ENCODE results near the gene NR1I2. TPM values are rescaled to one million over a fixed set of nuclear protein-coding genes. Genes with fewer than 3 reads are reported as not detected.

NR1I2 gene
- total RNA-seq, 1 donor from 2014 or later = 0.23 TPM

DNA sequence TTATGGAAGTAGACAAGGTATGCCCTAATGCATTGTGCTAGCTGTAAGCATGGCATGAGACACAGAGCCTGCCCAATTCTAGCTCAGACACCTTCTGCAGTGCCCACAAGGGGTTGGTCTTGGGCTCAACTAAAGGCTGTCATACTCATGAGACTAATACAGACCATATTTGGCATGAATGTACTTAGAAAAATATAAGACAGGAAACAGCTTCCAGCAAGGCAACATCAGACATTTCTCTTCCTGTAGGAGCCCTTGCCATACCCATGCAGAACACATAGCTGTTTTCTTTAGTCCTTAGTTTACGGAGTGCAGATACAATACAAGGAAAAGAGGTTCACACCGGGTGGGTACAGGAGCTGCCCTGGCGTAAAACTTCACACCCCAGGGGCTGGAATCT is 30.5 kb upstream of the NR1I2 start:
- Mint-ChIP-seq H3K27me3 (ENCODE audit: unreplicated experiment) (no peaks in the 10 kb centered on the region), H3K27ac (ENCODE audit: unreplicated experiment) (no peak overlapping the region), H3K36me3 (ENCODE audit: low read depth, unreplicated experiment) (no peaks in the 10 kb centered on the region), H3K4me1 (ENCODE audit: unreplicated experiment) (peaks cover 5% of the 10 kb centered on the region), H3K9me3 (ENCODE audit: unreplicated experiment) (no peaks in the 10 kb centered on the region), H3K4me3 (ENCODE audit: unreplicated experiment) (no peak overlapping the region)
- no peak for DNase-seq (ENCODE audit: low spot score)
- TF ChIP-seq, protein P1, sequence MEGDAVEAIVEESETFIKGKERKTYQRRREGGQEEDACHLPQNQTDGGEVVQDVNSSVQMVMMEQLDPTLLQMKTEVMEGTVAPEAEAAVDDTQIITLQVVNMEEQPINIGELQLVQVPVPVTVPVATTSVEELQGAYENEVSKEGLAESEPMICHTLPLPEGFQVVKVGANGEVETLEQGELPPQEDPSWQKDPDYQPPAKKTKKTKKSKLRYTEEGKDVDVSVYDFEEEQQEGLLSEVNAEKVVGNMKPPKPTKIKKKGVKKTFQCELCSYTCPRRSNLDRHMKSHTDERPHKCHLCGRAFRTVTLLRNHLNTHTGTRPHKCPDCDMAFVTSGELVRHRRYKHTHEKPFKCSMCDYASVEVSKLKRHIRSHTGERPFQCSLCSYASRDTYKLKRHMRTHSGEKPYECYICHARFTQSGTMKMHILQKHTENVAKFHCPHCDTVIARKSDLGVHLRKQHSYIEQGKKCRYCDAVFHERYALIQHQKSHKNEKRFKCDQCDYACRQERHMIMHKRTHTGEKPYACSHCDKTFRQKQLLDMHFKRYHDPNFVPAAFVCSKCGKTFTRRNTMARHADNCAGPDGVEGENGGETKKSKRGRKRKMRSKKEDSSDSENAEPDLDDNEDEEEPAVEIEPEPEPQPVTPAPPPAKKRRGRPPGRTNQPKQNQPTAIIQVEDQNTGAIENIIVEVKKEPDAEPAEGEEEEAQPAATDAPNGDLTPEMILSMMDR (IDR thresholded peaks at IDR 0.05; ENCODE audit: unreplicated experiment) = no peak

DNA sequence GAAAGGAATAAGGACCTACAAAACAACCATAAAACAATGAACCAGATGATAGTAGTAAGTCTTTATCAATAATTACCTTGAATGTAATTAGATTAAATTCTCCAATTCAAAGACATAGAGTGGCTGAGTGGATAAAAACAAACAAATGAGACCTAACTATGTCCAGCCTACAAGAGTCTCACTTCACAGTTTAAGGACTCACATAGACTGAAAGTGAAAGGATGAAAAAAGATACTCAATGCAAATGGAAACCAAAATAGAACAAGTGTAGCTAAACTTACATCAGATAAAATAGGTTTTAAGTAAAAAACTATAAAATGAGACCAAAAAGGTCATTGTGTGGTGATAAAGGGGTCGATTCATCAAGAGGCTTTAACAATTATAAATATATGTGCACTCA is 21.9 kb upstream of the NR1I2 start:
- DNase-seq (ENCODE audit: low spot score) = no peak
- Mint-ChIP-seq H3K27me3 (ENCODE audit: unreplicated experiment) (no peaks in the 10 kb centered on the region), H3K9me3 (ENCODE audit: unreplicated experiment) (no peaks in the 10 kb centered on the region), H3K4me1 (ENCODE audit: unreplicated experiment) (no peaks in the 10 kb centered on the region), H3K36me3 (ENCODE audit: low read depth, unreplicated experiment) (no peaks in the 10 kb centered on the region), H3K4me3 (ENCODE audit: unreplicated experiment) (no peak overlapping the region), H3K27ac (ENCODE audit: unreplicated experiment) (no peak overlapping the region)
- TF ChIP-seq, protein P1 (IDR thresholded peaks at IDR 0.05; ENCODE audit: unreplicated experiment) = no peak

DNA sequence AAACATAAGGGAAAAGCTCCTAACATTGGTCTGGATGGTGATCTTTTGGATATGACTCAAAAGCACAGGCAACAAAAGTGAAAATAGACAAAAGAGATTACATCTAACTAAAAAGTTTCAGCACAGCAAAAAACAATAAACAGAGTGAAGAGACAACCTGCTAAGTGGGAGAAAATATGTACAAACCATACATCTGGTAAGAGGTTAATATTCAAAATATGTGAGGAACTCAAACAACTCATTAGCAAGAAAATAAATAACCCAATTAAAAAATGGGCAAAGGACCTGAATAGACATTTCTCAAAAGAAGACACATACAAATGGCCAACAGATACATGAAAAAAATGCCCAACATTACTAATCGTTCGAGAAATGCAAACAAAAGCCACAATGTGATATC is 19.0 kb upstream of the NR1I2 start:
- DNase-seq (ENCODE audit: low spot score) = no peak
- H3K9me3 Mint-ChIP-seq (ENCODE audit: unreplicated experiment) = no peaks in the 10 kb centered on the region
- H3K4me1 Mint-ChIP-seq (ENCODE audit: unreplicated experiment) = no peaks in the 10 kb centered on the region
- TF ChIP-seq, protein P1 (IDR thresholded peaks at IDR 0.05; ENCODE audit: unreplicated experiment) = no peak
- no peaks in the 10 kb centered on the region for H3K27me3 Mint-ChIP-seq (ENCODE audit: unreplicated experiment)
- no peaks in the 10 kb centered on the region for H3K36me3 Mint-ChIP-seq (ENCODE audit: low read depth, unreplicated experiment)
- H3K27ac Mint-ChIP-seq (ENCODE audit: unreplicated experiment) = no peak overlapping the region
- no peak overlapping the region for H3K4me3 Mint-ChIP-seq (ENCODE audit: unreplicated experiment)

DNA sequence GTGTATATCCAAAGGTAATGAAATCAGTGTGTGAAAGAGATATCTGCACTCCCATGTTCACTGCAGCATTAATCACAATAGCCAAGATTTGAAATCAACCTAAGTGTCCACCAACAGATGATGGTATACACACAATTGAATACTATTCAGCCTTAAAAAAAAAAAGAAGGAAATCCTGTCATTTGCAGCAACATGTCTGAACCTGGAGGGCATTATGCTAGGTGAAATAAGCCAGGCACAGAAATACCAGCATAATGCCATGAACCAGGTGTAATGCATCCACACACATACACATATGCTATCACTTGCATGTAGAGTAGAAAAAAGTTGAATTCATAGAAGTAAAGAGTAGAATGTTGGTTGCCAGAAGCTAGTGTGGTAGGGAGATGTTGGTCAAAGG is 18.4 kb upstream of the NR1I2 start:
- Mint-ChIP-seq H3K36me3 (ENCODE audit: low read depth, unreplicated experiment) (no peaks in the 10 kb centered on the region), H3K27me3 (ENCODE audit: unreplicated experiment) (no peaks in the 10 kb centered on the region), H3K4me3 (ENCODE audit: unreplicated experiment) (no peak overlapping the region), H3K9me3 (ENCODE audit: unreplicated experiment) (no peaks in the 10 kb centered on the region), H3K4me1 (ENCODE audit: unreplicated experiment) (no peaks in the 10 kb centered on the region), H3K27ac (ENCODE audit: unreplicated experiment) (no peak overlapping the region)
- DNase-seq (ENCODE audit: low spot score) = no peak
- TF ChIP-seq, protein P1 (IDR thresholded peaks at IDR 0.05; ENCODE audit: unreplicated experiment) = no peak

DNA sequence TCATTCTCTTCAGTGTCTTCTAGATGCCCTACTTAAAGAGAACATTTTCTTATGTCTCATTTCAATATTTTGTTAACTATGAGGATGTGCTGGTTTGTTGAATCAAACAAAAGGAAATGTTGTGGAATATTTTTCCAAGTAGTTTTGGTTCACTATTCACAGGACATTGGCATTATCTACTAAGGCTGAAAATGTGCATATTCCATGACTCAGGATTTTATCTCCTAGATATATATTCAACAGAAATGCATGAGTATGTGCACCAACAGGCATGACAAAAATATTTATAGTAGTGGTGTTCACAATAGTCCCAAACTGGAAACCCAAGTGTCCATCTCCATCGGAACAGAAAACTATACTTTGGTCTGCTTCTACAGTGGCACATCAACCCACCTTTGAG is 16.7 kb upstream of the NR1I2 start:
- Mint-ChIP-seq H3K4me1 (ENCODE audit: unreplicated experiment) (no peaks in the 10 kb centered on the region), H3K27me3 (ENCODE audit: unreplicated experiment) (no peaks in the 10 kb centered on the region), H3K27ac (ENCODE audit: unreplicated experiment) (no peak overlapping the region), H3K4me3 (ENCODE audit: unreplicated experiment) (no peak overlapping the region), H3K36me3 (ENCODE audit: low read depth, unreplicated experiment) (no peaks in the 10 kb centered on the region), H3K9me3 (ENCODE audit: unreplicated experiment) (no peaks in the 10 kb centered on the region)
- DNase-seq (ENCODE audit: low spot score) = no peak
- TF ChIP-seq, protein P1 (IDR thresholded peaks at IDR 0.05; ENCODE audit: unreplicated experiment) = no peak

Measured in endothelial cell (in vitro differentiated cells).